Vagina (tissue), 2 donors: Measurements from ENCODE around the gene IRF6. TPM values are rescaled to one million over a fixed set of nuclear protein-coding genes. Genes with fewer than 3 reads are reported as not detected.

ENCODE experiments used
- DNase-seq, 2 donors: peaks; one replicate each; pipeline ENCODE4 v3.0.0-alpha.2; 2017; ENCODE audit errors: extremely low spot score in 2 of 2
- H3K27ac ChIP-seq: fragments of 200-600 bp; sonication (generic); one replicate; pipeline ENCODE4 v1.5.1; 2019
- H3K27me3 ChIP-seq: fragments of 200-600 bp; sonication (generic); one replicate; pipeline ENCODE4 v1.5.1; 2019
- H3K36me3 ChIP-seq, 2 donors: fragments of 200-600 bp; sonication (generic); one replicate each; pipeline ENCODE4 v1.5.1; 2017 to 2019
- H3K4me1 ChIP-seq: fragments of 200-600 bp; sonication (generic); one replicate; pipeline ENCODE4 v1.5.1; 2019
- H3K4me3 ChIP-seq, 2 donors: fragments of 200-600 bp; sonication (generic); 1 replicate in 1 of 2; 2 replicates in 1 of 2; pipeline ENCODE4 v1.5.1; 2016 to 2019
- H3K9me3 ChIP-seq: fragments of 200-600 bp; sonication (generic); one replicate; pipeline ENCODE4 v1.5.1; 2019
- POLR2A ChIP-seq, 2 donors: fragments of 450-650 bp; IDR thresholded peaks; one replicate each; pipeline ENCODE4 v1.6.1; 2017; ENCODE audit warnings: antibody characterized with exemption in 2 of 2, mild to moderate bottlenecking in 2 of 2, moderate library complexity in 2 of 2
- POLR2AphosphoS5 ChIP-seq, 2 donors: sonication (generic); formaldehyde crosslinking; IDR thresholded peaks; one replicate each; pipeline ENCODE4 v1.9.0; 2017; ENCODE audit warnings: antibody characterized with exemption in 2 of 2, mild to moderate bottlenecking in 2 of 2, low read depth in 1 of 2; ENCODE audit not compliant: insufficient read depth in 1 of 2
- intact Hi-C: fragments of 100-400 bp; cut with DNase I; formaldehyde crosslinking; loops from one replicate; pipeline ENCODE4 v1.15.1; 2023
- total RNA-seq: library from RNA; depleted of rRNA; stranded (reverse); fragments of >200 nt; gene quantifications from one replicate; pipeline ENCODE4 v1.2.3, GENCODE V29; 2016
- TF ChIP-seq, protein P1 (sequence below), 3 experiments: fragments of 450-650 bp in 2 of 3; fragments of 200-600 bp in 1 of 3; sonication (generic) in 1 of 3; IDR thresholded peaks; one replicate each; pipeline ENCODE4 v1.5.1; 2017 to 2019; ENCODE audit warnings: antibody characterized with exemption in 3 of 3, mild to moderate bottlenecking in 2 of 3, moderate library complexity in 2 of 3

Gene IRF6
- total RNA-seq, 1 donor from 2014 or later = 83.5 TPM

DNA sequence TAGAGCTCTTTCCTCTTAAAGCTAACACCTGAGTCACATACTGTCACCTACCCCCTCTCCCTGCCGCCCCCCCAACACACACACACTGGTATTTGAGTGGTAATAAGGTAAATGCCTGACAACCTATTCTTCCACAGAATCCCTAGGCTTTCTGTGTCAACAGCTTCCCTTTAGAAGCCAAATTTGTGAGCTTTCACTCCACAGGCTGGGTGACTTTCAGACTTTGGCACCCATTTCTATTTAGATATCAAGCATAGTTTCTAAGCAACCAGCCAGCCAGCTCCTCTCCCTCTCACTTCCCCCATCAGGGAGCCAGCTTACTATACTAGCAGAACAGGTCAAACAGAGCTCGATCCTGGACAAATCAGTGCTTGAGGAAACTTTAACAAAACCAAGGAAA, 18.4 kb downstream of the IRF6 start:
- no peaks in the 10 kb centered on the region for H3K27me3 ChIP-seq
- peak overlapping the region; percentile 33 for H3K27ac ChIP-seq
- peaks cover 28% of the 10 kb centered on the region for H3K4me1 ChIP-seq
- TF ChIP-seq POLR2AphosphoS5 (IDR thresholded peaks at IDR 0.05; ENCODE audit: insufficient read depth in 1 of 2, low read depth in 1 of 2) = no peak
- TF ChIP-seq, protein P1, sequence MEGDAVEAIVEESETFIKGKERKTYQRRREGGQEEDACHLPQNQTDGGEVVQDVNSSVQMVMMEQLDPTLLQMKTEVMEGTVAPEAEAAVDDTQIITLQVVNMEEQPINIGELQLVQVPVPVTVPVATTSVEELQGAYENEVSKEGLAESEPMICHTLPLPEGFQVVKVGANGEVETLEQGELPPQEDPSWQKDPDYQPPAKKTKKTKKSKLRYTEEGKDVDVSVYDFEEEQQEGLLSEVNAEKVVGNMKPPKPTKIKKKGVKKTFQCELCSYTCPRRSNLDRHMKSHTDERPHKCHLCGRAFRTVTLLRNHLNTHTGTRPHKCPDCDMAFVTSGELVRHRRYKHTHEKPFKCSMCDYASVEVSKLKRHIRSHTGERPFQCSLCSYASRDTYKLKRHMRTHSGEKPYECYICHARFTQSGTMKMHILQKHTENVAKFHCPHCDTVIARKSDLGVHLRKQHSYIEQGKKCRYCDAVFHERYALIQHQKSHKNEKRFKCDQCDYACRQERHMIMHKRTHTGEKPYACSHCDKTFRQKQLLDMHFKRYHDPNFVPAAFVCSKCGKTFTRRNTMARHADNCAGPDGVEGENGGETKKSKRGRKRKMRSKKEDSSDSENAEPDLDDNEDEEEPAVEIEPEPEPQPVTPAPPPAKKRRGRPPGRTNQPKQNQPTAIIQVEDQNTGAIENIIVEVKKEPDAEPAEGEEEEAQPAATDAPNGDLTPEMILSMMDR (IDR thresholded peaks at IDR 0.05) = no peak
- no peak for TF ChIP-seq POLR2A (IDR thresholded peaks at IDR 0.05)
- no peaks in the 10 kb centered on the region for H3K36me3 ChIP-seq
- no peak for DNase-seq
- H3K4me3 ChIP-seq = no peak overlapping the region
- intact Hi-C loops = no loop called here
- H3K9me3 ChIP-seq = no peaks in the 10 kb centered on the region

DNA sequence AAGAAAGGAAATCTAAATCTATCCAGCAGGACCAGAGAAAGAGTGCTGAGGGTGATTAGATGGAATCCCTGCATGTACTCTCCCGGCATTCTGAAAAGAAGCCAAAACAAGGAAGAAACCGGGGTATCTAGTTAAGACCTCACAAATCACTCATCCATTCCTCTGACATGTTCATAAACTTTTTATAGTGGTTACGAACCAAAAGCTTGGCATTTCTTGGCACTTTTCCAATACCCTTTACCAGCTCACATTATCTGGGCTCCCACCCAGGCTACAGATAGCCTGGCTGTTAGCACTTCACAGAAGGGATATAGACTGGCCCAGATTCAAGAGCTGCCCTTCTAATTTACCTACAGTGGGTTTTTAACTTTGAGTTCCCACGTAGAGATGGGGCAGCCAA, 19.8 kb downstream of the IRF6 start:
- H3K9me3 ChIP-seq = no peaks in the 10 kb centered on the region
- H3K36me3 ChIP-seq = no peaks in the 10 kb centered on the region
- no peak overlapping the region for H3K4me3 ChIP-seq
- H3K27ac ChIP-seq = no peak overlapping the region
- intact Hi-C loops = no loop called here
- TF ChIP-seq POLR2A (IDR thresholded peaks at IDR 0.05) = no peak
- no peak for TF ChIP-seq POLR2AphosphoS5 (IDR thresholded peaks at IDR 0.05; ENCODE audit: insufficient read depth in 1 of 2, low read depth in 1 of 2)
- TF ChIP-seq, protein P1 (IDR thresholded peaks at IDR 0.05) = no peak
- peaks cover 28% of the 10 kb centered on the region for H3K4me1 ChIP-seq
- no peaks in the 10 kb centered on the region for H3K27me3 ChIP-seq
- no peak for DNase-seq

DNA sequence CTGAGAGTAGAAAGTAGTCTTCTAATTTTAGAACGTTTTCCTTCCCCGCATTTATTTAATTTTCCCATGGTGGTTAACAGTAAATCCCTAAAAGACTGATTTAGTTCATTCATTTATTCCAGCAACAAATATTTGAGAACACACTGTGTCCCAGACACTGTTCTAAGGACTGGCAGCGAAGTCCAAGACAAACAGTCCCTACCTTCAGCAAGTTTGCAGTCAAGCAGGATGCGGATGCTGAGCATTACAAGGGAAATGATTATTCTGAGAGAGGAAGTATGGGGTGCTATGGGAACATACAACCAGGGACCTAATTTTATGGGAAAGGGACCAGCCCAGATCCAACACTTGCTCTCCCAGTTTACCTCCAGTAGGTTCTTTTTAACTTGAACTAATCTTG, 20.4 kb downstream of the IRF6 start:
- Histone ChIP-seq H3K4me3 (no peak overlapping the region), H3K27ac (peak overlapping the region; percentile 89), H3K27me3 (no peaks in the 10 kb centered on the region), H3K4me1 (peaks cover 28% of the 10 kb centered on the region), H3K36me3 (no peaks in the 10 kb centered on the region), H3K9me3 (no peaks in the 10 kb centered on the region)
- intact Hi-C loops = no loop called here
- TF ChIP-seq POLR2A (IDR thresholded peaks at IDR 0.05) = no peak
- TF ChIP-seq POLR2AphosphoS5 (IDR thresholded peaks at IDR 0.05; ENCODE audit: insufficient read depth in 1 of 2, low read depth in 1 of 2) = no peak
- TF ChIP-seq, protein P1 (IDR thresholded peaks at IDR 0.05) = no peak
- no peak for DNase-seq

DNA sequence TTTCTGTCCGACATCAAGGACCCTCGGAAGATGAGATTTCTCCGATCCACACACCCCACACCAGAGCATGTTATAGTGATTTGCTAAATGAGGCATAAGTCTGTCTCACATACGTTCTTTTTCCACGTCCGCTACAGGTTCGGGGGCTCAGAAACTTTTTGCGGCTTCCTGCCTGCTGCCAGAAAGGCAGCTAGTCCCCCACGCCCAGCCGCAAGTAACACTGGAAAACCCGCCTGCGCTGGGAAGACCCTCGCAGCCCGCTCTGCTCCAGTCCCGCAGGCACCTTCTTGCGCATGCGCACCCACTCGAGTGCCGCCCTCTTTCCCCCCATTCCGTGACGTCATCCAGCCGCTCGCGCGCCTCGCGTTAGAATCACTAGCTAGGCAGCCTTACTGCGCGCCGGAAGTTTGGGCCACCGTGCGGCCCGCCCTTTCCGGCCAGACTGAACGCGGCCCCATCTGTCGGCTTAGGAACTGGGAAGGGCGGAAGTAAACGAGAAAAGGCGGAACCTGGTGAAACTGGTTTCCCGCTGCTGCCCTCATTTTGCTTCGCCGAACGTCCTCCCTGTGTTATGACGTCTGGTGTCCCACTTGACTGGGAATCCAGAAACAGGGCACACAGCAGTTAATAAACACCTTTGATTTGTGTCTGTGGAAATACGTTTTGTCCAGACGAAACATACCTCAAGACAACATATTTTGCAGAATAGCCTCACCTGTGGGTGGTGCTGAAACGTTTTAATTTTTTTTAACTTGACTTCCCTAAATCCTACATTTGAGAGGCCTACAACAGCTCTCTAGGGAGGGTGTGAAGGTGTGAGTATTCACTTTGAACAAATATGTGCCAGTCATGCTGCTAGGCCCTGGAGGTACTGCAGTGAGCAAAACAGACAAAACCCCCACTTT, 21.4 kb downstream of the IRF6 start, which contains the start of gene C1orf74:
Gene C1orf74, minus strand, starts transcription at position 295 of the 905 bp plus-strand sequence. CDS start 925 bp downstream, outside the sequence.
- H3K4me1 ChIP-seq = peaks cover 28% of the 10 kb centered on the region
- DNase-seq = peak in 1 of 2 donors; percentile 98
- no peaks in the 10 kb centered on the region for H3K9me3 ChIP-seq
- peak within 1 kb of the TSS; percentile 89 for H3K27ac ChIP-seq
- H3K36me3 ChIP-seq = no peaks in the 10 kb centered on the region
- no peaks in the 10 kb centered on the region for H3K27me3 ChIP-seq
- H3K4me3 ChIP-seq = peak within 1 kb of the TSS; percentile 56 to 69
- intact Hi-C loops = no loop called here
- TF ChIP-seq POLR2AphosphoS5 (IDR thresholded peaks at IDR 0.05; ENCODE audit: insufficient read depth in 1 of 2, low read depth in 1 of 2) (peak; percentile 91 to 98), POLR2A (IDR thresholded peaks at IDR 0.05) (peak in 1 of 2 donors; percentile 56)
- TF ChIP-seq, protein P1 (IDR thresholded peaks at IDR 0.05) = peak in 1 of 3 experiments; percentile 1

DNA sequence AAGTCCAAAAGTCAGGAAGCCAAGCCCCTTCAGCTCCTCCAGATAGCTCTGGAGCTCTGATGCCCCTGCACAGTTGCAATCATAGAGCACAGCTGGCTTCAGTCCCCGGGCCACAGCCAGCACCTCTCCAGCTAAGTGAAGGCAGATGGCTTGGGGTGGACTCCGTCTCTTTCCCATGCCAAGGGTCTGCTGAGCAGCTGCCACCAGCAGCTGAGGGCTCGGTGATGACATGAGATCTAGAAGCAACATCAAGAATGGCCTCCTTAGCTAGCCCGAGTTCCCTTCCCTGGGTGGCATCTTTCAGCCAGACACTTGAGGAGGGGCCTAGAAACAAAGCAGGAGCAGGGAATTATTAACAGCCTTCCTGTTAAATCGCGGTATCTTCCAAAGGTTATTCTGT, 22.6 kb downstream of the IRF6 start:
- Histone ChIP-seq H3K9me3 (no peaks in the 10 kb centered on the region), H3K36me3 (no peaks in the 10 kb centered on the region), H3K27me3 (no peaks in the 10 kb centered on the region), H3K4me3 (peak overlapping the region in 1 of 2 donors; percentile 56), H3K27ac (no peak overlapping the region), H3K4me1 (peaks cover 28% of the 10 kb centered on the region)
- TF ChIP-seq POLR2A (IDR thresholded peaks at IDR 0.05) = no peak
- TF ChIP-seq POLR2AphosphoS5 (IDR thresholded peaks at IDR 0.05; ENCODE audit: insufficient read depth in 1 of 2, low read depth in 1 of 2) = no peak
- TF ChIP-seq, protein P1 (IDR thresholded peaks at IDR 0.05) = no peak
- intact Hi-C loops = no loop called here
- DNase-seq = no peak
